ENCODE measurements around the gene STRN. TPM values are rescaled to one million over a fixed set of nuclear protein-coding genes. Genes with fewer than 3 reads are reported as not detected.

Gene STRN
- total RNA-seq, 1 donor from 2014 or later = 49.7 TPM

GRCh38 chr2:36808386-36809068, 157.8 kb downstream of the STRN start:
- no peak for DNase-seq
- no peak for ATAC-seq
- intact Hi-C loops (cut with micrococcal nuclease) = no loop called here

DNA sequence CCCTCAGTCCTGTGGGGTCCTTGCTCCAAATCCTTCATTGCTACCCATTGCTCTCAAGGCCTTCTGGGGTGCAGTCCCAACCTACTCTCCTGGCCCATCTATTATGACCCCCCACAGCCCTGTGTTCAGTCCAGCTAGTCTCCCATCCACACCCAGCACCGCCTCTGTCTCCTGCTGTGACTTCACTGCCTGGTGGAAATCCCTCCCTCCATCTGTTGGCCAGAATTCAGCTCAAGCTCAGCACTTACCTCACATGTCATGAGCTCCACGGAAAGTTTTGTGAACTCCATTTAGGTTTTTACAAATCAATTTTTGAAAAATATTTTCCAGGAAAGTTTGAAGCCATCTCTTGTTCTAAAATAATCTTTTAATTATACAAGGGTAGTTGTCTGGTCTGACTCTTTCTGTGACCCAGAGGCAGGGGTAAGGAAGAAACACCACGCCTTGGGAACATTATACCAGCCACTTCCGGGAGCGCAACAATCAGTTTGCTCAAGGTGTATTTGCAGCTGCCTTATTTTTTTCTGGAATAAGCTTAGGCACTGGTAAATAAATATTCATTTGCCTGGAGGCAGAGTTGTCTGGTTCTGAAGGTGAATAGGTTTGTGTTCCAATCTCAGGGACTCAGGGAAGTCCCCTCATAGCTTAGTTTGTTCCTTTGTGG, 159.0 kb downstream of the STRN start:
- intact Hi-C loops (cut with micrococcal nuclease) = no loop called here
- DNase-seq (no peak), ATAC-seq (peak; percentile 25)

GRCh38 chr2:36805635-36806224, 160.6 kb downstream of the STRN start:
- DNase-seq (no peak), ATAC-seq (no peak)
- intact Hi-C loops (cut with micrococcal nuclease) = no loop called here

- ATAC-seq (no peak), DNase-seq (no peak)
- intact Hi-C loops (cut with micrococcal nuclease) = no loop called here
Measured at GRCh38 chr2:36802952-36803351, 163.4 kb downstream of the STRN start.

DNA sequence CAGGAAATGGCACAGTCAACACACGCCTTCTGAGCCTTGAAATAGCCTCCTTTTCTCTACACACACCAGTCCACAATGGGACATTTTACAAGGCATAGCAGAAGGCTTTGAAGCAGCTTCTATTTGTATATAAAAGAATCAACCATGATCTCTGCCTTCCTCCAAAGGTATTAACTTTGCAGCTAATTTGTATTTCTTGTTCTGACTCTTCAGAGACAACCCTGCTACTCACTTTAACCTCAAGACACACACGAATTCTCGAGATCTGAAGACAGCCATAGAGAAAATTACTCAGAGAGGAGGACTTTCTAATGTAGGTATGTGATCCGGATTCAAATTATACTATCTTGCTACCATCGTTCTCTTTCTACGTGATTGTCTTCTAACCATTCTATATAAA, 165.2 kb downstream of the STRN start:
- intact Hi-C loops (cut with micrococcal nuclease) = no loop called here
- ATAC-seq = no peak

GRCh38 chr2:36800381-36800780, 166.0 kb downstream of the STRN start:
- DNase-seq = no peak
- ATAC-seq = no peak
- intact Hi-C loops (cut with micrococcal nuclease) = no loop called here

More for the DNA sequence above, 165.2 kb downstream of the STRN start:
- DNase-seq = no peak

- intact Hi-C loops (cut with micrococcal nuclease) = no loop called here
- no peak for ATAC-seq
- DNase-seq = no peak
Measured at GRCh38 chr2:36798724-36799123, 167.6 kb downstream of the STRN start.

DNA sequence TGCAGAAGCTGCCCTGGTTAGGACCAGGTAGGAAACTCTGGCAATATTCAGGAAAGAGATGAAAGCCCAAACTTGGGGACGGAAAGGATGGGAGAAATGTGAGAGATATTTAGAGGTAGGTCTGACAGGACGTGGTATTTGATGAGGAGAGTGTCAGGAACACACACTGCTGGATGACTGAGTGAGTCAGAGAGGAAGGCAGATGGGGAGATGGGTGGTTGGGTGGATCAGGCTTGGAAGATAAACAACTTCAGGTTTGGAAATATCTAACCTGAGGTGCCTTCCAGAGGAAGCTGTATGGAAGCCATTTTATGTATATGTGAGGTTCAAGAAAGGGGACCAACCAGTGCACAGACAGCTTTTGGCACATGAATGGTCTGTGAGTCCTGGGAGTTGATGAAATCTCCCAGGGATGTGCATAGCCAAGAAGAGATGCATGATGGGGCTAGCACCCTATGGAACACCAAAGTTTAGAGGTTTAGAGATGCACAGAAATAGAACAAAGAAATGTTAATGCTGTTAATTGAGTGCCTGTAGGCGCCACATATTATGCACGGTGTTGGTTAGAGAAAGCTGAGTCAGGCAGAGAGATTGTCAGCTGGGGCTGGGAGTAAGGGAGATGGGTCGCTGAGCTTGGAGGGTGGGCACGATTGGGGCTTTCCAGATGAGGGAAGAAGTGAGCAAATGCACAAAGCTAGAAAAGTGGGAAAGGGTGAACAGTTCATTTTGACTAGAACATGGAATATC, 168.8 kb downstream of the STRN start:
- intact Hi-C loops (cut with micrococcal nuclease) = no loop called here
- no peak for DNase-seq
- no peak for ATAC-seq

Other genes with a start within 250 kb of the STRN start
- 27.0 TPM for gene HEATR5B, start 117.8 kb upstream of the STRN start, total RNA-seq
- 6.0 TPM for gene GPATCH11, start 118.0 kb upstream of the STRN start, total RNA-seq
- gene EIF2AK2, start 190.4 kb upstream of the STRN start, total RNA-seq = 18.2 TPM
- not detected for gene SULT6B1, start 222.1 kb upstream of the STRN start, total RNA-seq
- 60.4 TPM for gene CEBPZOS, start 230.0 kb upstream of the STRN start, total RNA-seq

All from left ventricle myocardium superior (tissue), 1 donor.